HG03103 (cell line): ENCODE data around the gene ITGB3BP.
"Not testable (repeated sequence)": the region's sequence is repeated elsewhere in the genome, so short reads cannot be mapped to it uniquely, and the experiment has no call there.

Experiments used
- ATAC-seq: cut with Tn5 transposase; IDR thresholded peaks from one replicate; pipeline ENCODE4 v1.9.1; 2021; ENCODE audit warnings: low read depth; ENCODE audit not compliant: unreplicated experiment

Gene ITGB3BP

GRCh38 chr1:63522891-63523728 is at the start of gene ITGB3BP, which contains the start of gene EFCAB7:
TSS of gene ITGB3BP (minus strand) at chr1:63523225. CDS start at chr1:63523133, 92 bp downstream.
TSS of gene EFCAB7 (plus strand) at chr1:63523525. CDS start at chr1:63525573, 2,048 bp downstream.
- ATAC-seq, result peak; percentile 88

- not testable (repeated sequence) for ATAC-seq
Measured at GRCh38 chr1:63572686-63573085, 49.7 kb upstream of the ITGB3BP start.

- no peak for ATAC-seq
Measured at GRCh38 chr1:63569640-63570316, 46.8 kb upstream of the ITGB3BP start.

DNA sequence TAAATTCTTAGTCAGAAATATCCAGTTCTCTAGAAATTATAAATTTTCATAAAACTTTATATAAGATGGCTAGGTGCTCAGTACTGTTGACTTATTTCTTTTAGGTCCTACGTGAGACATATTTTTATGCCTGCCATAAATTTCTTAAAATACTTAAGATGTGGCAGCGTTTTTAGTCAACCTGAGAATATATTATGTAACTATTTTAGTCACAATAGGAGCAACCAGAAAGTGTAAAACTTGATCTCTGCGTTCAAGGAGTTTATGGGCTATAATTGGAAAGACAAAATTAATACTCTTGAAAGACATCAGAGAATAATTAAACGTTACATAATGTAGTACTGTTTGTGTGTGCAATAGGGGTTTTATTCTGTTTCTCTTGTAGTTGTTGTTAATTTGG is 46.0 kb upstream of the ITGB3BP start:
- ATAC-seq, result no peak

DNA sequence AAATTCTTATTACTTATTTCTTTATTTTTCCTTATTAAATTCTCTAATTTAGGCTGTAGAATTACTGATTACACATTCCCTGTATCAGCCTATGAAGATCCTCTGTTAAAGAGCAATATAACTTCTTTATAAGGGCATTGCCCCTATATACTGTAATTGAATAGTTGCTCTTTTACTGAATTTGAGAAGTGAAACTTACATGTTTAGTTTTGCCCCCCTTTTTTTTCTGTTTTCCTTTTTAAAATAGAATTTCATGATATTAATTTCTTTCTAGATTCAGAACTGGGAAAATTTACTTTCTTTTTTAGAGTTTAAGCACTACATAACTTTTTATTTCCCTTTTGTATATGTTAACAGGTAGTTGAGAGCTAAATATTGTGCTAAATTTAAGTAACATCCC is 40.7 kb upstream of the ITGB3BP start:
- ATAC-seq, result no peak

- no peak for ATAC-seq
Measured at GRCh38 chr1:63559357-63559756, 36.3 kb upstream of the ITGB3BP start.

GRCh38 chr1:63557365-63557987 is 34.5 kb upstream of the ITGB3BP start:
- ATAC-seq, result no peak

DNA sequence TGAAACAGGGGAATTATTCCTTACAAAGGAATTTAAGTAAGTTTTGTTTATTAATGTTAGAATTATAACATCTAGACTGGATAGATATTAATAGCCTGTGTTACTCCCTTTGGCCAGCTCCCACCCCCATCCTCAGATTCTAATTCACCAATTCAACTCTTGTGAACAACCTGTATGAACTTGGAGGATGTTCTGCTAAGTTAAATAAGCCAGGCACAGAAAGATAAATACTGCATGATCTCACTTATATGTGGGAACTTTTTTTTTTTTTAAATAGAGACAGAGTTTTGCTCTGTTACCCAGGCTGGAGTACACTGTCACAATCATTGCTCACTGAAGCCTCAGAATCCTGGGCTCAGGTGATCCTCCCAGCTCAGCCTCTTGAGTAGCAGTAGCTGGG is 32.5 kb upstream of the ITGB3BP start:
- ATAC-seq, result no peak

DNA sequence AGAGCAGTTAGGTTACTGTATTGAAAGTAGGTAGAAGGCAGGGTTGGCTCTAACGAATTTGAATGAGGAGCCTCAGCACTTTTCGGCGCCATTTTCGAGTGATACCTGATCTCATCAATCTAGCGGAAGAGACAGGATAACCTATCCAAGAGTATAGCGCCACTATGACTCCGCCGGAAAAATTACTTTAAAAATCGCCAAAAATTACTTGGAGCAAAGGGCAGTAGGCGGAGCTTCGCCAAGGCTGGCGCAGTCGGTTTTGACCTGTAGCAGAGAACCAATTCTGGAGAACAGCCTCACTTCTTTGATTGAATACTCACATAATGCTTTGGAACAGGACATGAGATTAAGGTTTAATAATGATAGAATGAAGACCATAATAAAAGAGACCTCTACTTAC is 25.9 kb upstream of the ITGB3BP start:
- no peak for ATAC-seq

- ATAC-seq, result no peak
Measured at GRCh38 chr1:63548303-63548702, 25.3 kb upstream of the ITGB3BP start.

GRCh38 chr1:63547621-63548294 is 24.7 kb upstream of the ITGB3BP start:
- ATAC-seq, result no peak

- no peak for ATAC-seq
Measured at GRCh38 chr1:63545780-63546179, 22.8 kb upstream of the ITGB3BP start.

- ATAC-seq, result no peak
Measured at GRCh38 chr1:63537940-63538339, 14.9 kb upstream of the ITGB3BP start.

GRCh38 chr1:63537006-63537405 is 14.0 kb upstream of the ITGB3BP start:
- no peak for ATAC-seq

DNA sequence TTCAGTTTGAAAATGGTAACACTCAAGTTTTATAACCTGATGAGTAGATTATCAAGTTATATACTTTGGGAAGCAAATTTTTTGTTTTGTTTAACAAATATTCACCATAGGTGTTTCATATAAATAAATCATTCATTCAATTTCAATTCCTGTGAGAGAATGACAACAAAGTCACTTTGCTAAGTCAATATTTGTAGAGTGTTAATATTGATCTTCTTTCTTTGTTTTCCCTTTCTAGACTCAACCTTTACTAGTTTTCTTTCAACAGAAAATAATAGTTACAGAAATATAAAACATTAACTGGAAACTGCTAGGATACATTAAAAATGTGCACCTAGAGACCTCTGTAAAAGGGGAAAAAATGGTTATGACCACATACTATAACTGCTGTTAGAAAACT is 11.4 kb upstream of the ITGB3BP start:
- ATAC-seq, result no peak

GRCh38 chr1:63533931-63534330 is 10.9 kb upstream of the ITGB3BP start:
- ATAC-seq, result no peak

- no peak for ATAC-seq
Measured at GRCh38 chr1:63532727-63533126, 9.7 kb upstream of the ITGB3BP start.

GRCh38 chr1:63524201-63524600 is 1.2 kb upstream of the ITGB3BP start:
- no peak for ATAC-seq

DNA sequence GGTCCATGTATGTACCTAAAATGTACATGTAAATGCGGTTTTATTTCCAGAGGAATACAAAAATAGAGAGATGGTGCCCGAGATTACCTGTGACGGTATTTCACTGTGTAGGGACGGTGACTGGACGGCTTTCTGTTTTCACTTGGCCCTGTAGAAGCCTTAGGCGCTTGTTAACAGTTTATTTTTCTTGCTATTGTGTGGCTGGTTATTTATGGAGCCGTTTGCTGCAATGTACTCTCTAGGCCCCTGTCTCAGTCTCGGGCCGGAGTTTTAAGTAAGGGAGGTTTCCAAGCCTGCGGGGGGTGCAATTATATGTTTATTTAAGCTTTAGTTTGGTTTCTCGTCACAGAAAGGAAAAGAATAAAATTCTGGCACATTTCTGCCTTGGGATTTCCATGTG is 713 bp upstream of the ITGB3BP start:
- peak; percentile 9 for ATAC-seq

DNA sequence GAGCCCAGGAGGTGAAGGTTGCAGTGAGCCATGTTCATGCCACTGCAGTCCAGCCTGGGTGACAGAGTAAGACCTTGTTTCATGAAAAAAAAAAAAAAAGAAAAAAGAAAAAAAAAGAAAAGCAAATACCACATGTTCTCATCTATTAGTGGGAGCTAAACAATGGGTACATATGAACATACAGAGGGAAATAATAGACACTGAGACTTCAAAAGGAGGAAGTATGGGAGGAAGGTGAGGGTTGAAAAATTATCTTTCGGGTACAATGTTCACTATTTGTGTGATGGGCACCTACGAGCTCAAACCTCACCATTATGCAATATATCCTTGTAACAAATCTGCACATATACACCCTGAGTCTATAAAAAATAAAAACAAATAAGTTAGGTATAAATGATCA is 6.4 kb downstream of the ITGB3BP start:
- ATAC-seq, result no peak

- no peak for ATAC-seq
Measured at GRCh38 chr1:63512584-63512983, 10.4 kb downstream of the ITGB3BP start.
